Fibroblast of lung (primary cell): ENCODE data around the gene KCNMB3.

Experiments used
- EZH2 ChIP-seq: IDR thresholded peaks from 2 replicates; pipeline ENCODE4 v1.5.1; 2012; ENCODE audit warnings: low read length, control low read depth, mild to moderate bottlenecking; ENCODE audit errors: missing control alignments
- TF ChIP-seq, protein P1 (sequence below), 2 donors: IDR thresholded peaks in 1 of 2; conservative IDR thresholded peaks in 1 of 2; 1 replicate in 1 of 2; 2 replicates in 1 of 2; pipeline ENCODE4 v1.5.1; 2011 to 2012; ENCODE audit warnings: low read length in 2 of 2, control low read depth in 1 of 2, inconsistent platforms in 1 of 2, low read depth in 1 of 2, mild to moderate bottlenecking in 1 of 2

DNA sequence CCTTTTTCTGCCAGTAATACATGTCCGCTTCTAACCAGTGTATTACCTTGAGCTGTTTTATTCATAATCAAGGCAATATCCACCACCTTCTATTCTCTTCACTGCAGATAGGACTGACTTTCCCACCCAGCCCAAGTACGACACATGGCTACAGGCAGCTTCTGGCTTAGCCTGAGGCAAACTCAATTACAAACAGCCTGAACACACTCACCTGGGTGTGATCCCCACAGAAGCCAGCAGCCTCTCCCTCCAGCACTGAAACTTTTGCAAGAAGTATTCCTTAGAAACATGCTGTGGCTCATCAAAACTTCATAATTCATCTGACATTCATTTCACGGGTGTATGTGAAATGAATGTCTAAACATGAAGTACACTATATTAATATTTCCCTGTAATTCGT is 13.5 kb upstream of the KCNMB3 start:
- TF ChIP-seq, protein P1, sequence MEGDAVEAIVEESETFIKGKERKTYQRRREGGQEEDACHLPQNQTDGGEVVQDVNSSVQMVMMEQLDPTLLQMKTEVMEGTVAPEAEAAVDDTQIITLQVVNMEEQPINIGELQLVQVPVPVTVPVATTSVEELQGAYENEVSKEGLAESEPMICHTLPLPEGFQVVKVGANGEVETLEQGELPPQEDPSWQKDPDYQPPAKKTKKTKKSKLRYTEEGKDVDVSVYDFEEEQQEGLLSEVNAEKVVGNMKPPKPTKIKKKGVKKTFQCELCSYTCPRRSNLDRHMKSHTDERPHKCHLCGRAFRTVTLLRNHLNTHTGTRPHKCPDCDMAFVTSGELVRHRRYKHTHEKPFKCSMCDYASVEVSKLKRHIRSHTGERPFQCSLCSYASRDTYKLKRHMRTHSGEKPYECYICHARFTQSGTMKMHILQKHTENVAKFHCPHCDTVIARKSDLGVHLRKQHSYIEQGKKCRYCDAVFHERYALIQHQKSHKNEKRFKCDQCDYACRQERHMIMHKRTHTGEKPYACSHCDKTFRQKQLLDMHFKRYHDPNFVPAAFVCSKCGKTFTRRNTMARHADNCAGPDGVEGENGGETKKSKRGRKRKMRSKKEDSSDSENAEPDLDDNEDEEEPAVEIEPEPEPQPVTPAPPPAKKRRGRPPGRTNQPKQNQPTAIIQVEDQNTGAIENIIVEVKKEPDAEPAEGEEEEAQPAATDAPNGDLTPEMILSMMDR (conservative IDR thresholded peaks at IDR 0.05 in 1 of 2, IDR thresholded peaks at IDR 0.05 in 1 of 2; ENCODE audit: low read depth in 1 of 2, low read length in 2 of 2) = no peak
- TF ChIP-seq EZH2 = no peak
